Ramos (cell line): ENCODE measurements around the gene KCNH1.
"Not testable (repeated sequence)": the region's sequence is repeated elsewhere in the genome, so short reads cannot be mapped to it uniquely, and the experiment has no call there.

Source experiments
- in situ Hi-C: fragments of 300-500 bp; cut with MboI; formaldehyde crosslinking; loops from one replicate; pipeline ENCODE4 v1.14.3; 2022; ENCODE audit warnings: low sequenced_read_pairs; ENCODE audit not compliant: unreplicated experiment

The KCNH1 gene

DNA sequence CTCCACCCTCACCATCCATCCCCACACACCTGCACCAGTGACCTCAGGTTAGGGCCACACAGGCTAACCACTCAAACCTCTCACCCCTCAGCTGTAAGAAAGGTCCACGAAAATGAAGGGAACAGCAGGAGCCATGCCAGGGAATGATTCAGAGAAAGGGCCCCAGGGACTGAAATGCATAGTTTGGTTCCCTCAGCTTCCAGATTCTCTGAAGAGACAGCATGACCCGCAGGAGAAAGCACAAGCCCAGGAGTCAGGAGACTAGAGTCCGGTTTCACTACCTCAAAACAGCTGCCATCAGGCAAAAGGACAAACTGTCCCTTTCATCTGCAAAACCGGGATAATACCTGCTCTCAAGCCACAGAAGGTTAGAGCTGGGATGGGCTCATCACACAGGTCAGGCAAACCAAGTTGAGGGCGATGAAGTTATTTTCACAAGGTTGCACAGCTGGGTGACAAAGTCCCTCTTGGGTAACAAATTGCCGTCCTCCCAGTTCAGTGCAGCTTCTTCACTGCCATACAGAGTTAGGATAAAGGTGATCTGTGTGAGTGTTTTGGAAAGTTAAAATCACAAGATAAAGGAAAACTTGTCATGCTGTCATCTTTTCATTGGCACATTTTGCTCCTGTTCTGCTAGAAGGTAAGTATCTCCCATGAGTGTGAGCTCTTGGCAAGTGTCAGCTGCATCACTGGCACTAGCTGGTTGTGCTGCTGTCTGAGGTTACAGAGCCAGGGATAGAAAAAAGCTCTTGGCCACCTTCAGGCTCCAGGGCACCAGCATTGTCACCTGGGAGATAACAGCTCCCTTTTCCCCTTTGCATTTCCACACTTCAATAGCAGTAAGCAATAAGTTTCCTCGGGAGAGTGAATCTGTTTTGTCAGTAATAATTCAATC, 120.4 kb downstream of the KCNH1 start:
- in situ Hi-C loops, result no loop called here

DNA sequence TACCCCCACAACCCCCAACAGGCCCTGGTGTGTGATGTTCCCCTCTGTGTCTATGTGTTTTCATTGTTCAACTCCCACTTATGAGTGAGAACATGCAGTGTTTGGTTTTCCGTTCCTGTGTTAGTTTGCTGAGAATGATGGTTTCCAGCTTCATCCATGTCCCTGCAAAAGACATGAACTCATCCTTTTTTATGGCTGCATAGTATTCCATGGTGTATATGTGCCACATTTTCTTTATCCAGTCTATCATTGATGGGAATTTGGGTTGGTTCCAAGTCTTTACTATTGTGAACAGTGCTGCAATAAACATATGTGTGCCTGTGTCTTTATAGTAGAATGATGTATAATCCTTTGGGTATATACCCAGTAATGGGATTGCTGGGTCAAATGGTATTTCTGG, 122.8 kb downstream of the KCNH1 start:
- in situ Hi-C loops, result not testable (repeated sequence)

DNA sequence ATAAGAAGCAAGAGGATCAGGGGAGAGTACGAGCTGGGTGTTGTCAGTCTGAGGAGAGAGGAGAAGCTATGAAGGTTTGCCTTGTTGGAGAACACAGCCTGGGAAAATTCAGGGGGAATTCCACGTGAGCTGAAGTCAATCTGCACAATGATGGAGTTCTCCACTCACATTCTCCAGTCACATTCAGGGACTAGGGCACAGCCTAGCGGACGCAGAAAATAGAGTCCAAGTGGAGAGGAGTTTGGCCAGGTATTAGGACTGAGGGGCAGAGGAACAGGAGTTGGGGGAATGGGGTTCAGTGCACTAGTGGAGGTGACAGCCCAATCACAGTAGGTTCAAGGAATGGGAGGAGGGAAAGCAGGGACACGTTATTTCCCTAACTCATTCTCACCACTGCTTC, 124.0 kb downstream of the KCNH1 start:
- in situ Hi-C loops, result no loop called here

DNA sequence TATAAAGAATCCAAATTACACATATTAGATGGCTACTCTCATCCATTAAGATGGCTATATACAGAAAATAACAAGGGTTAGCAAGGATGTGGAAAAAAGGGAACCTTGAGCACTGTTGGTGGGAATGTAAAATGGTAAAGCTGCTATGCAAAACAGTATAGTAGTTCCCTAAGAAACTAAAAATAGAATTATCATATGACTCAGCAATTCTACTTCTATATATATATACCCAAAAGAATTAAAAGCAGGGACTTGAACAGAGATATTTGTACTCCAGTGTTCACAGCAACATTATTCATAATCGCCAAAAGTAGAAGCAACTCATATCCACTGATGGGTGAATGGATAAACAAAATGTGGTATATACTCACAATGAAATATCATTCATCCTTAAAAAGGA, 126.1 kb downstream of the KCNH1 start:
- in situ Hi-C loops, result no loop called here

DNA sequence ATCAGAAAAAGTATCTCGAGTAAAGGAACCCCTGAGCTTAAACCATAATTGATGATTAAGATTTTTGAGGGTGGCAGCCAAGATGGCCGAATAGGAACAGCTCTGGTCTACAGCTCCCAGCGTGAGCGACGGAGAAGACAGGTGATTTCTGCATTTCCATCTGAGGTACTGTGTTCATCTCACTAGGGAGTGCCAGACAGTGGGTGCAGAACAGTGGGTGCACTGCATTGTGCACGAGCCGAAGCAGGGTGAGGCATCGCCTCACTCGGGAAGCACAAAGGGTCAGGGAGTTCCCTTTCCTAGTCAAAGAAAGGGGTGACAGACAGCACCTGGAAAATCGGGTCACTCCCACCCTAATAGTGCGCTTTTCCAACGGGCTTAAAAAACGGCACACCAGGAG, 138.0 kb downstream of the KCNH1 start:
- in situ Hi-C loops, result not testable (repeated sequence)

DNA sequence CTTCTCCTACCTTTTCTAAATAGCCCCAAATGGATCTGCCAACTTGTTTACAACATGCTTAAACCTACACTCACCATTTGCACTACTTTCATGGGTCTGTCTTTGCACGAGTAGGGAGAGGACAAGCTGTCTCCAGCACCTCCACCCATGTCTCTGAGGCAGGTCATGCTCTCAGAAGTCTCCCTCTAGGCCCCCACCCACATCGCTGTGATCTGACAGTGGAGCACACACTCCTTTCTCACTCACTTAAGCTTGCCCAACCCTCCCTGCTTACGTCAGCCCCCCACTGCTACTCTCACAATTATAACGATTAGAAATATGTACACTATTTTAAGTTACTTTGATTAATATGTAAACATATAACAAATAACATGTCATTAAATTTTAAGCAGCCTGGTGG, 141.1 kb downstream of the KCNH1 start:
- in situ Hi-C loops, result no loop called here

DNA sequence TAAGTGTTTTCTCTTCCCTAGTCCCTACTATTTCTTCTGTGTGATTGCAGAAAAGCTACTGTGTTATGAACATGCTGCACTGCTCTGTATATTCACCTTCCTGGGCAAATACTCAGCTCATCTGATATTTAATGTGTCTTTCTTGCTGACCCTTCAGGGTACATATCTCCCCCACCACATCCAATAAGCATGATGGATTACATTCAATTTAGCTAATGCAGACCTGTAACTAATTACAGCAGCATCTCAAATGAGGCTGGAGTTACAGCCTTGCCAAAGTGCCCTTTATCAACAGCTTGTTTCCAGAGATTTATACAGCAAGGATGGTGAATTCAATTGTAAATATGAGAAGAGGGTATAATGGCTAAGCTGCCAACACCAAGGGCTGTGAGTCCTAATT, 144.0 kb downstream of the KCNH1 start:
- in situ Hi-C loops, result no loop called here

DNA sequence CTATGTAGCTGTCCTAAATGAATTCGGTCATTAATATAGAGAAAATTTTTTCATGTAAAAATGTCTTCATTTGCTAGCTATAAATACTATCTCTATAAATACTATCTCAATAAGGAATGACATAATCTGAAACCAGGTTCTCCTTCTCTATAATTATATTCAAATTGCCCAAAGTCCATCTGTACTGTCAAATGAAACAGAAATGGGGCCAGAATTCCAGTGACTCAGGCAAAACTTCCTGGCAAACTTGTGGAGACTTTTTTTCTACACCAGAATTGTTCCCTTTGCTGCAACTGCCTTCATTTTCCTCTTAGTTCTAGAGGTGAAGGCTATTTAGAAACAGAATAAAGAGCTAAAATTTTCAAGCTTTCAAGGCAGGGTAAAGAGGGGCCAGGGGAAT, 152.5 kb downstream of the KCNH1 start:
- in situ Hi-C loops, result no loop called here

DNA sequence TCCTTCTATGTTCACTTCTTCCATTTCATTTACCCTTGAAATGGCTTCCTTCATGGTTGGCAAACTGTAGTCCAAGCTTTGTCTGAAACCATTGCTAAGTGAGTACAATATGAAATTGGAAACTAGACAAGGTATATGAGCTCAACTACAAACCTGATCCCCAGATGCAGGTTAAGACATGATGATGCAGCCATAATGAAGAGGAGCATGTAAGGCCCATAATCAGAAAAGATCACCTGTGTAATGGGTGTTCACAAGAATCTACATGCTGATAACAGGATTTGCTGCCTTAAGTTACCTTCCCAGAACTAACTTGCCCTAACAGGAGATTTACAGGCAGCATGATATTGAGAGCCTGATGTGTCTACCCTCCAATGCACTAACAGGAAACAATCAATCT, 153.9 kb downstream of the KCNH1 start:
- in situ Hi-C loops, result no loop called here

DNA sequence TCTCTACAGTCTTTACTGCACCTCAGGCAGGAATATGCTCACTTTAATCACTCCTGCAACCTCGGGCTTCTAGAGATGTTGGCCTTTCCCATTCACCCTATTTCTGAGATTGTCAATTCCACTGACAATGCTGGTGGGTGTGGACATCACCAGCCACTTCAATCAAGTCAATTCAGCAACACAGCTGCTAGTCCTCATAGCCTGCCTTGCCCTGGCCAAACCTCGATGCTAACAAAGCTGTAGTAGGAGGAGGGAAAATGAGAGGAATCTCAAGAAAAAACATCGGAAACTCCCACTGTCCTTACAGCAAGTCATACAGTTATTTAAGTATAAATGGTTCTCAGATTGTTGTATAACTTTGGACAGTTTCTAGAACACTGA, 155.0 kb downstream of the KCNH1 start:
- in situ Hi-C loops, result no loop called here

DNA sequence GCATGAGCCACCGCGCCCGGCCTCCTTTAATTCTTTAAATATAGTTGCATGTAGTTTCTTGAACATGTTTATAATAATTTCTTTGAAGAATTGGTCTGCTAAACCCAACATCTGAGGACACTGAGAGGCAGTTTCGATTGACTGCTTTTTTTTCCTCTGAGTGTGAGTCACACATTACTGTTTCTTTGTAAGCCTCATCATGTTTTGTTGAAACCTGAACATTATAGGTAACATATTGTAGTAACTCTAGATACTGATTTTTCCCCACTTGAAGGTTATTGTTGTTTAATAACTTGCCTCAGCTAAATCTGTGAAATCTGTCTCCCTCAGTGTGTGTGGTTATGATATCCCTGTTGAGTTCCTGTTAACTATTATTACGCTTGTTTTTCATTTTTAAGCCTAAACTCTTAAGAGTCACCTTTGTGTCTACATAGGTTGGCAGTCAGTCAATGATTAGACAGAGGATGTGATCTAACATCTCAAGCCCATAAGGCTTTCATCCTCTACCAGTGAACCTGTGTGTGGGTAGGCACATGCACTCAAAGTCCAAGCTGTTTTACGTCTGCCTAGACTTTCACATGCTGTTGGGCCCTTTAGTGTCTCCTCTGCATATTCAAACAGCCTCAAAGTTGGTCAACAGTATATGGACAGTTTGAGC, 155.5 kb downstream of the KCNH1 start:
- in situ Hi-C loops, result no loop called here

DNA sequence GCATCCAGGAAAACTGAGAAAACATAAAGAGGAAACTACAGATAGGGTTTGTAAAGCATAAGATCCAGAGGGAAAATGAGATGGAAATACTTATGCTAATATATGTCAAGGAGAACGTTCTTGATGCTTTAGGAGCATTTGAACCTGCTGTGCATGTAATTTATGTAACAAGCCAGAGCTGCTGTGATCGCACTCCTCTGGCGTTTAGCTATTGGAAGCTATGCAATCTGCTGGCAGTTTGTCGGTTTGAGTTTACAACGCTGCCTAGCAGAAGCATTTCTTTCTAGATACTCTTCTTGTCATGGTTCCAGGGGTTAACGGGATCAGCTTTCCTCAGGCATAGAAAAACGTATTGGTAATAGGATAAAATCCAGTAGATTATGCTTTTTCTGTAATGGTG, 182.7 kb downstream of the KCNH1 start:
- in situ Hi-C loops, result no loop called here

DNA sequence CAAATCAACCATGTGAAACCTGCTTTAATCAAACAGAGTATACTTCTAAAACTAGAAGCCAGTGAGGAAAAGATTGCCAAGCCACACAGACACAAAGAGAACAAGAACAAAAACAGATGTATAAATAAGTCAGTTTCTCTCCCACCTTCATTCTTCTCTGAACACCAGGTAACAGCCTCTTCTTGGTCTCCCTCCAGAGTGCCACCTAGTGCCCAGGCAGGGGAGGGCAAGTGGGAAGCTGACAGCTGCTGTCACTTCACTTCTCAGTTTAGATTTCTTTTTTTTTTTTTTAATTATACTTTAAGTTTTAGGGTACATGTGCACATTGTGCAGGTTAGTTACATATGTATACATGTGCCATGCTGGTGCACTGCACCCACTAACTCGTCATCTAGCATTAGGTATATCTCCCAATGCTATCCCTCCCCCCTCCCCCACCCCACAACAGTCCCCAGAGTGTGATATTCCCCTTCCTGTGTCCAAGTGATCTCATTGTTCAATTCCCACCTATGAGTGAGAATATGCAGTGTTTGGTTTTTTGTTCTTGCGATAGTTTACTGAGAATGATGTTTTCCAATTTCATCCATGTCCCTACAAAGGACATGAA, 183.9 kb downstream of the KCNH1 start:
- in situ Hi-C loops, result not testable (repeated sequence)

DNA sequence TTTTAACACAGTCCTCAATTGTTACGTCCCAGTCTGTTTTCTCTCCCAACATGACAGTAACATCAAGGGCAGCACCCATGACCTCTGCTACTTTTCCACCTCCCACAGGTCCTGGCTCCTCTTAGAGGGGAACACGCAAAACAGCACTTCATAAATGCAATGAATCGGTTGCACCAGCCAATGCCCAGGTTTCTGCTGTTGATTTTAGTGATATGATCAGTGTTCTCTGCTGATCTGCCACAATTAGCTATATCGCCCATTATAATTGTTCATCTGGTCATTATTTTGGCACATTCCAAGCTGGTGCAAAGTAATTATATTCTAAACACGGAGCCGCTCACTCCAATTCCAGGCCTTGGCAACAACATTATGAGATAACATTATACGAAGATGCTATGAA, 184.5 kb downstream of the KCNH1 start:
- in situ Hi-C loops, result no loop called here

DNA sequence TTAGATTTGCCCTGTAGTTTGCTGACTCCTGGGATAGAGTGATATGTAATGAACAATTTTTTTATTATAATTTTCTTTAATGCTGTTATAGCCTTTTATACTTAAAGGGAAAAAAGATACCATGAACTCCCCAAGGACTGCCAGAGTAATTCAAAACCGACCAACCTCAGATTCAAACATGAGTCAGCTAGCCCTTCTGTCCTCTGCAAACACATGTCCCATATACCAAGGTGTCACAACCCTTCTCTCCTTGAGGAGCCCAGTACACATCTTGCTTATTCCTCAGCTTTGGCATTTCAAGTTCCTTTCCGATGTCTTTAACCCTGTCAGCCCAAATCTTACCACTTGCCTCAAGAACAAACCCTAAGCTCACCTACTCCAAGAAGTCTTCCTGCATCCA, 184.9 kb downstream of the KCNH1 start:
- in situ Hi-C loops, result no loop called here

DNA sequence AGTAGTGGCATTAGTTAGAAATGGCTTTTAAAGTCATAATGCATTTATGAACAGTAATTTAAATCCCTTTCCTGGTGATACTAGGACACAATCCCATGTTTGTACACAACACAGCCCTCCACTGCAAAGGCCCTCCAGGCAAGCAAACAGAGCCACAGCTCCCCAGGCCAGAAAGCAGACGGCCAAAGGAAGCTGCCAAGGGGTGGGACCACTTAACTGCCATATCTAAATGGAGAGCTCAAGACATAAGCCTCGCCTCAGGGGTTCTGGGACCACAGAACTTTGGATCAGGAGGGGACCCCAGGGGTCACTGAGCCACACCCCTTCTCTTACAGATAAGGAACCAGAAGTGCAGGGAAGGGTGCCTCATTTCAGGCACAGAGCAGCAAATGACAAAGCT, 189.7 kb downstream of the KCNH1 start:
- in situ Hi-C loops, result no loop called here

DNA sequence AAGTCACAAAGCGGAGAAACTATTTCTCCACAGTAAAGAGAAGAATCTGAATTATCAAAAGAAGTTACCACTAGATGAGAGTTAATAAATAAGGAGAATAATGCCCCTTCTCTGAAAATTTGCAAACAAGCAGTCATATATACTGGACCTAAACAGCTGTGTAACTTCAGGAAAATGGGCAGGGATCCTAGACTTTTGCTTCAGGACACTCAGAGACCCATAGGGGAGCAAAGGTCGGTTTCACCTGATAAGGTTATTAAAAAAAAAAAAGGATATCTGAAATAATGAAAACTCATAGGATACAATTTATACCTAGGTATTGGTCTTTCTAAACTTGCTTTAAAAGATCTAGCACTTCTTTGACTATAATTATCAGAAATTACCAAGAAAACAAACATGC, 191.4 kb downstream of the KCNH1 start:
- in situ Hi-C loops, result no loop called here

DNA sequence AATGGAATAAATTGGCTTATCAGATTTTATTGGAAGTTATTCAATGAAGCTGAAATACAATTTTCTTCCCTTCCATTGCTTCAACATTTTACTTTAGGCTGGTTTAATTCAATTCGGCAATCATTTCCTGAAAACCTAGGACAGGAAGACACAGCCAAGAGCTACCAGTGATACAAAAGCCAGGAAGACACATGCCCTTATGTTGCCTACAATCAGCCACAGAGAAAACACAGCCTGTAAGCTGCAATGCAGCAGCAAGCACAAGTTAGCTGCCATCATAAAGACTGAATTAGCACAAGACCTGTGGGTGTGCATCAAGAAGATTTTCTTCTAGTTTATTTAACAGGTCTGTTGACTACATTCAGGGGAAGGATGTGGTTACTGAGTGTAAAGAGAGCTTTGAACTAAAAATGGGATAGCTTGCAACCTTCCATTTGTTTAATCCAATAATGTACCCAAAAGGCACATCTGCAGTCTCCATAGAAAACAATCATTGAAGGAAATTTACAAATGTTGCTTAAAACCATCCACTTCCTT, 193.8 kb downstream of the KCNH1 start:
- in situ Hi-C loops, result no loop called here

DNA sequence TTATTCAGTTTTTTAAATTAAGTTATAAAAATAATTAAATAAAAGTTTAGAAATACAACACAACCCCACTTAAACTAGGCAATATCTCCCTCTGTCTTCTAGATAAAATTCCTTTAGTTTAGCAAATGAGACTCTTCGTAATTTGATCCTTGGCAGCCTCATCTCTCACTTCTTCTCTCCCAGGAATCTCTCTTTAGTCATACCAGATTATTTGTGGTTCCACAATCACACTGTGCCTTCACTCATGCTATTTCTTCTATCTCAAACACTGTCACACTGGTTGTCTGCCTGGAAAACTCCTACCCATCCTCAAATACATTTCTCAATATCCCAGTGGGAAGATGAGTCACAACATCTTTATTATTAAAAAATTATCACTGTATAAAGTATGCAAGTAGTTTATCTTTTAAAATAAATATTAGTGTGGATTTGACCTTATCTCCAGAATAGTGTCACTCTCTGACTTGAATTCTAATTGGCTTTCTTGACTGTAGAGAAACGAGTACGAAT, 195.5 kb downstream of the KCNH1 start:
- in situ Hi-C loops, result no loop called here

DNA sequence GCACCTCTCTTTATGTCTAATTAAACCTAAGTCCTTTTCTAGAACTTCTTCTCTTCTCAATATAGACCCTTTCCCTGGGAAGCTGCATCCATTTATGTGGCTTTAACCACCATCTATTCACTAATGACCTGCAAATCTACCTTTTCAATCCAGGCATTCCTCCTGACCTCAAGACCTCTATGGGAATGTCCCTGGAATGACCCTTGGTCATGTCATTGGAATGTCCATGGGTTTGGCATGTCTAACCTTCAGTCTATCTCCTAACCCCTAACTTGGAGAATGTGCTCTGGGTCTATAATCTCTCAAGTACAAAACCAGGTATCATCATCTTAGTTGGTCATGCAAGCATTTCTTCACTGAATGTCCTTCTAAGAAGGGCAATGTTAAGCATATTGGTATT, 196.1 kb downstream of the KCNH1 start:
- in situ Hi-C loops, result no loop called here

DNA sequence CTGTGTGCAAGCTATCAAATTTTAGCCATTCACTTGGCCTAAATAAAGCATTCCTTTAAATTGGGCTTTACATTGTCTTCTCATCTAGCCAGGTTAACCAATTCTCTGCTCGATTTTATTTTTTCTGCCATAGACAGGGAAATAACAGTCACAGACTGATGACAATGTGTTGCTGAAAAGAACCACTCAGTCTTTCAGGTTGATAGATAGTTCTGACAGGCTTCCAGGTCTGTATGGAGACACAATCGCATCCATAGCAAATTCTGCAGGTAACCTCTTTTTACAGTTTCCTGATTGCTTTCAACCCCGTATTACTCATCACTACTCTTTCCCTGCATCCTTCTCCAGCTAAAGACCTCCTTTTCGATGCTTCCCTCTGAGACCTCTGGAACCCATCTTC, 198.0 kb downstream of the KCNH1 start:
- in situ Hi-C loops, result no loop called here
